Testis (tissue), 3 donors: ENCODE data around the gene CGB8. TPM values are rescaled to one million over a fixed set of nuclear protein-coding genes. Genes with fewer than 3 reads are reported as not detected.
"Not testable (repeated sequence)": the region's sequence is repeated elsewhere in the genome, so short reads cannot be mapped to it uniquely, and the experiment has no call there.

Experiments
- DNase-seq: peaks from one replicate; pipeline ENCODE4 v3.0.0-alpha.2; 2019
- H3K27ac ChIP-seq, 2 donors: fragments of 200-600 bp; sonication (generic); one replicate each; pipeline ENCODE4 v1.5.1; 2019
- H3K27me3 ChIP-seq: fragments of 200-600 bp; sonication (generic); one replicate; pipeline ENCODE4 v1.5.1; 2019
- H3K36me3 ChIP-seq: fragments of 200-600 bp; sonication (generic); one replicate; pipeline ENCODE4 v1.5.1; 2017; ENCODE audit warnings: low read depth; ENCODE audit errors: missing control alignments
- H3K4me1 ChIP-seq: fragments of 200-600 bp; sonication (generic); one replicate; pipeline ENCODE4 v1.5.1; 2019
- H3K4me3 ChIP-seq, 2 donors: fragments of 200-600 bp; sonication (generic); one replicate each; pipeline ENCODE4 v1.5.1; 2017 to 2019
- H3K9me3 ChIP-seq: fragments of 200-600 bp; sonication (generic); one replicate; pipeline ENCODE4 v1.5.1; 2017
- CTCF ChIP-seq, 3 experiments: fragments of 450-650 bp in 2 of 3; fragments of 200-600 bp in 1 of 3; sonication (generic) in 1 of 3; IDR thresholded peaks; one replicate each; pipeline ENCODE4 v1.5.1; 2016 to 2019; ENCODE audit warnings: antibody characterized with exemption in 3 of 3, mild to moderate bottlenecking in 2 of 3, moderate library complexity in 1 of 3
- POLR2A ChIP-seq: fragments of 450-650 bp; IDR thresholded peaks from one replicate; pipeline ENCODE4 v1.6.1; 2017; ENCODE audit warnings: antibody characterized with exemption, mild to moderate bottlenecking, moderate library complexity
- WGBS, 2 donors: methylation state at CpG; one replicate each; pipeline ENCODE4 v1.1.5; 2018; 5-methylcytosine and 5-hydroxymethylcytosine counted together
- intact Hi-C: fragments of 100-400 bp; cut with DNase I; formaldehyde crosslinking; loops from one replicate; pipeline ENCODE4 v1.15.1; 2023; ENCODE audit warnings: low total_unique reads
- polyA plus RNA-seq: library from polyadenylated mRNA; stranded (reverse); fragments of 350-450 nt; fragmentation: Illumina TruSeq; extraction: RNeasy Lipid Tissue Mini Kit (QIAGEN cat#74804); gene quantifications from one replicate; pipeline ENCODE4 v1.2.3, GENCODE V29; 2014; ENCODE audit warnings: low read depth, low replicate concordance; ENCODE audit not compliant: insufficient read depth
- total RNA-seq, 2 donors: library from RNA; depleted of rRNA; stranded (reverse); fragments of >200 nt; gene quantifications; one replicate each; pipeline ENCODE4 v1.2.3, GENCODE V29; 2016

The CGB8 gene
- total and polyA plus RNA-seq, 3 donors from 2014 or later, result 0.43 TPM; not detected in 2

GRCh38 chr19:49061445-49061844 lies 12.5 kb upstream of the CGB8 start:
- Histone ChIP-seq H3K9me3 (no peaks in the 10 kb centered on the region), H3K4me3 (no peak overlapping the region), H3K27ac (no peak overlapping the region), H3K4me1 (peaks cover 22% of the 10 kb centered on the region), H3K27me3 (no peaks in the 10 kb centered on the region), H3K36me3 (no peaks in the 10 kb centered on the region)
- no peak for DNase-seq
- TF ChIP-seq POLR2A, result no peak
- TF ChIP-seq CTCF (IDR thresholded peaks at IDR 0.05), result no peak
- intact Hi-C loops, result no loop called here
- 86 to 92% methylated on average over 13 to 25 of the region's 25 CpGs for WGBS, 2 donors

GRCh38 chr19:49061000-49061399 lies 12.1 kb upstream of the CGB8 start:
- DNase-seq, result no peak
- WGBS, 2 donors, result 85% methylated on average over 2 of the region's 2 CpGs; no CpG with 5 or more reads in 1 of the 2 donors
- Histone ChIP-seq H3K36me3 (no peaks in the 10 kb centered on the region), H3K27me3 (no peaks in the 10 kb centered on the region), H3K4me1 (peaks cover 26% of the 10 kb centered on the region), H3K4me3 (no peak overlapping the region), H3K27ac (no peak overlapping the region), H3K9me3 (no peaks in the 10 kb centered on the region)
- intact Hi-C loops, result no loop called here
- no peak for TF ChIP-seq POLR2A
- no peak for TF ChIP-seq CTCF (IDR thresholded peaks at IDR 0.05)

- Histone ChIP-seq H3K27me3 (no peaks in the 10 kb centered on the region), H3K27ac (no peak overlapping the region)
Measured at GRCh38 chr19:49059053-49059452, 10.1 kb upstream of the CGB8 start.

GRCh38 chr19:49058562-49058961 lies 9.7 kb upstream of the CGB8 start:
- intact Hi-C loops, result no loop called here
- Histone ChIP-seq H3K27me3 (no peaks in the 10 kb centered on the region), H3K36me3 (no peaks in the 10 kb centered on the region), H3K27ac (no peak overlapping the region), H3K9me3 (no peaks in the 10 kb centered on the region), H3K4me1 (peaks cover 14% of the 10 kb centered on the region), H3K4me3 (no peak overlapping the region)
- DNase-seq, result no peak
- WGBS, 2 donors, result 30 to 53% methylated on average over 10 of the region's 10 CpGs
- TF ChIP-seq POLR2A, result no peak
- TF ChIP-seq CTCF (IDR thresholded peaks at IDR 0.05), result no peak

More at GRCh38 chr19:49059053-49059452, 10.1 kb upstream of the CGB8 start:
- Histone ChIP-seq H3K4me1 (peaks cover 14% of the 10 kb centered on the region), H3K9me3 (no peaks in the 10 kb centered on the region), H3K36me3 (no peaks in the 10 kb centered on the region), H3K4me3 (no peak overlapping the region)
- TF ChIP-seq POLR2A (no peak), CTCF (IDR thresholded peaks at IDR 0.05) (no peak)
- 67 to 83% methylated on average over 9 of the region's 9 CpGs for WGBS, 2 donors
- DNase-seq, result no peak
- intact Hi-C loops, result no loop called here

GRCh38 chr19:49057636-49058234 lies 8.8 kb upstream of the CGB8 start, which contains the start of gene CGB7:
Gene CGB7, minus strand, starts transcription at chr19:49057749. Its CDS starts 2,374 bp downstream, at chr19:49055375.
- WGBS, 2 donors, result 5 to 8% methylated on average over 23 to 38 of the region's 38 CpGs
- peak; percentile 70 for DNase-seq
- no peaks in the 10 kb centered on the region for H3K27me3 ChIP-seq
- intact Hi-C loops, result no loop called here
- no peak within 1 kb of the TSS for H3K27ac ChIP-seq
- H3K4me1 ChIP-seq, result peaks cover 14% of the 10 kb centered on the region
- H3K36me3 ChIP-seq, result no peaks in the 10 kb centered on the region
- H3K4me3 ChIP-seq, result peak within 1 kb of the TSS; percentile 49 to 61
- no peaks in the 10 kb centered on the region for H3K9me3 ChIP-seq
- TF ChIP-seq POLR2A (no peak), CTCF (IDR thresholded peaks at IDR 0.05) (no peak)

GRCh38 chr19:49056902-49057596 lies 8.1 kb upstream of the CGB8 start:
- H3K4me3 ChIP-seq, result peak overlapping the region; percentile 49 to 61
- H3K9me3 ChIP-seq, intact Hi-C loops, H3K36me3 ChIP-seq, DNase-seq, H3K27me3 ChIP-seq, H3K27ac ChIP-seq: not testable (repeated sequence)
- WGBS, 2 donors, result 4% methylated on average over 9 to 34 of the region's 34 CpGs
- H3K4me1 ChIP-seq, result peaks cover 14% of the 10 kb centered on the region
